AG04450 (cell line): ENCODE measurements around the gene LIN28A. TPM values are rescaled to one million over a fixed set of nuclear protein-coding genes. Genes with fewer than 3 reads are reported as not detected.
A peak's percentile ranks its signal among the peaks of the same experiment; 100 is the strongest.

Experiments used
- CTCF ChIA-PET: fragments of 300-600, 350-600 bp; formaldehyde crosslinking; extraction: SDS; loops from one replicate; lab custom pipeline; 2022; ENCODE audit warnings: antibody characterized with exemption, inconsistent platforms; lab: Charles Lee
- POLR2A ChIA-PET: fragments of 350-600 bp; formaldehyde crosslinking; extraction: SDS; loops from one replicate; lab custom pipeline; 2021; ENCODE audit warnings: antibody characterized with exemption, inconsistent platforms; lab: Yijun Ruan, JAX
- DNase-seq: peaks from one replicate; pipeline ENCODE4 v3.0.0-alpha.2; 2011; ENCODE audit warnings: low read depth, low spot score
- H3K27ac ChIP-seq: one replicate; pipeline ENCODE4 v1.5.1; 2012; ENCODE audit warnings: low read depth, low read length, control low read depth
- H3K27me3 ChIP-seq: one replicate; pipeline ENCODE4 v1.6.0; 2012; ENCODE audit warnings: low read length; ENCODE audit not compliant: control insufficient read depth, insufficient read depth
- H3K4me3 ChIP-seq: 2 replicates; pipeline ENCODE4 v1.5.1; 2011; ENCODE audit warnings: mild to moderate bottlenecking, low read depth, low read length, control low read depth
- H3K9me3 ChIP-seq: 2 replicates; pipeline ENCODE4 v1.5.1; 2012; ENCODE audit warnings: low read length; ENCODE audit not compliant: control insufficient read depth, insufficient read depth
- CTCF ChIP-seq: IDR thresholded peaks from 2 replicates; pipeline ENCODE4 v1.5.1; 2011; ENCODE audit warnings: low read depth, low read length, control low read depth, inconsistent platforms
- polyA plus RNA-seq: library from polyadenylated mRNA; depleted of rRNA; stranded (reverse); fragments of >200 nt; gene quantifications from 2 replicates; pipeline ENCODE4 v1.2.3, GENCODE V29; 2011

The LIN28A gene
- polyA plus RNA-seq, 1 experiment: not detected

- H3K27me3 ChIP-seq: peaks cover 57% of the 10 kb centered on the region
- CTCF ChIA-PET: interaction anchor here (0.5 to 3.6 kb wide), 70 partner anchors 8 to 1962 kb away, joined by 3 to 47 read pairs (median 4); partner anchors contain the start of genes DHDDS, SH3BGRL3, TRIM63 and UBXN11
- no peak overlapping the region for H3K4me3 ChIP-seq
- DNase-seq: peak; percentile 21
- no peak overlapping the region for H3K27ac ChIP-seq
- POLR2A ChIA-PET: interaction anchor here (0.6 kb wide), 1 partner anchor 312 kb away, joined by 3 read pairs; no protein-coding TSS in a partner anchor
- no peaks in the 10 kb centered on the region for H3K9me3 ChIP-seq
- TF ChIP-seq CTCF: peak; percentile 92
Measured at GRCh38 chr1:26417111-26417759, 6.6 kb downstream of the LIN28A start.

DNA sequence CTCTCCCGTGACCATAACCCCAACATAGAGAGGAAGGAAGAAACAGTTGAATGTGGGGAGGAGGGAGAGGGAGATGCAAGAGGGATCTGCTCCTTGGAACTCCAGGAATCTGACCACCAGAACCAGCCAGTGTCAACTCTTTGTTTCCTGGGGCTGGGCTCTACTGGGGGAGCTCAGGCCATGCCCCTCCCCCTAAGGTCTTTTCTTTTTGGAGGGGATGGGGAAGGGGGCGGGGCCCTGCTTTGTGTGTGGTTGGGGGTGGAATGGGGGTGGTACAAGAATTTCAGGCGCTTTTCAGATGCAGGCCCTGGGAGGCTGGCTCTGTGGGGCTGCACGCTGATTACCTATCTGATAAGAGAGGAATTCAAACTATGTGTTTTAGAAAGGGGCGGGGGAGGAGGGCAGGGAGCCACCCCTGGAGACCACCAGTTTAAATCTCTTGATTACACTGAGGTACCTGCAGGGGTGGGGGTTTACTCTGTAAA lies 8.3 kb downstream of the LIN28A start:
- no peak for DNase-seq
- Histone ChIP-seq H3K9me3 (no peaks in the 10 kb centered on the region), H3K4me3 (no peak overlapping the region), H3K27ac (no peak overlapping the region), H3K27me3 (peaks cover 43% of the 10 kb centered on the region)
- no peak for TF ChIP-seq CTCF
- POLR2A ChIA-PET: no interaction called here
- CTCF ChIA-PET: interaction anchor here (0.6 to 3.6 kb wide), 5 partner anchors 32 to 143 kb away, joined by 3 to 30 read pairs (median 5); no protein-coding TSS in a partner anchor

- POLR2A ChIA-PET: no interaction called here
- no peak overlapping the region for H3K4me3 ChIP-seq
- CTCF ChIA-PET: interaction anchor here (0.6 to 1.3 kb wide), 2 partner anchors 56 to 144 kb away, joined by 3 read pairs; no protein-coding TSS in a partner anchor
- peaks cover 37% of the 10 kb centered on the region for H3K27me3 ChIP-seq
- no peak for DNase-seq
- no peak overlapping the region for H3K27ac ChIP-seq
- no peaks in the 10 kb centered on the region for H3K9me3 ChIP-seq
- no peak for TF ChIP-seq CTCF
Measured at GRCh38 chr1:26419494-26419893, 8.9 kb downstream of the LIN28A start.

GRCh38 chr1:26429721-26430120 lies 19.1 kb downstream of the LIN28A start:
- no peak for TF ChIP-seq CTCF
- CTCF ChIA-PET: interaction anchor here (2.2 kb wide), 1 partner anchor 12 kb away, joined by 12 read pairs; no protein-coding TSS in a partner anchor
- no peak overlapping the region for H3K4me3 ChIP-seq
- H3K27me3 ChIP-seq: peaks cover 7% of the 10 kb centered on the region
- H3K9me3 ChIP-seq: no peaks in the 10 kb centered on the region; the same call in 1 of the 2 replicates
- POLR2A ChIA-PET: no interaction called here
- DNase-seq: no peak
- no peak overlapping the region for H3K27ac ChIP-seq
